Inferior parietal cortex (tissue), 1 donor: ENCODE results near the gene RNF220.
A peak's percentile ranks its signal among the peaks of the same experiment; 100 is the strongest.

Experiments used
- DNase-seq: peaks from one replicate; pipeline ENCODE4 v3.0.0-alpha.2; 2016; ENCODE audit errors: extremely low spot score

RNF220 gene

GRCh38 chr1:44635439-44635838, 230.4 kb downstream of the RNF220 start:
- DNase-seq: no peak

- no peak for DNase-seq
These were observed 231.1 kb downstream of the RNF220 start for GRCh38 chr1:44636083-44636687.

- DNase-seq: no peak
These were observed 231.9 kb downstream of the RNF220 start for GRCh38 chr1:44636688-44637598.

- no peak for DNase-seq
These were observed 232.8 kb downstream of the RNF220 start for GRCh38 chr1:44637702-44638411.

- no peak for DNase-seq
These were observed 235.3 kb downstream of the RNF220 start for GRCh38 chr1:44640200-44640853.

GRCh38 chr1:44641126-44642102, 236.4 kb downstream of the RNF220 start:
- no peak for DNase-seq

- DNase-seq: no peak
These were observed 237.2 kb downstream of the RNF220 start for GRCh38 chr1:44642255-44642654.

- DNase-seq: no peak
These were observed 237.9 kb downstream of the RNF220 start for GRCh38 chr1:44642925-44643324.

- no peak for DNase-seq
These were observed 238.8 kb downstream of the RNF220 start for GRCh38 chr1:44643721-44644334.

GRCh38 chr1:44644806-44645205, 239.8 kb downstream of the RNF220 start:
- no peak for DNase-seq

- peak; percentile 81 for DNase-seq
These were observed 240.6 kb downstream of the RNF220 start for GRCh38 chr1:44645476-44646244.

GRCh38 chr1:44646261-44647110, 241.4 kb downstream of the RNF220 start:
- DNase-seq: no peak

GRCh38 chr1:44647896-44648295, 242.8 kb downstream of the RNF220 start:
- no peak for DNase-seq

GRCh38 chr1:44648529-44649250, 243.6 kb downstream of the RNF220 start:
- DNase-seq: no peak

- no peak for DNase-seq
These were observed 244.7 kb downstream of the RNF220 start for GRCh38 chr1:44649788-44650158.

GRCh38 chr1:44650159-44650831, 245.2 kb downstream of the RNF220 start:
- no peak for DNase-seq

- DNase-seq: no peak
These were observed 246.0 kb downstream of the RNF220 start for GRCh38 chr1:44651069-44651468.
